Type B pancreatic cell (in vitro differentiated cells): ENCODE data around the gene ATCAY. TPM values are rescaled to one million over a fixed set of nuclear protein-coding genes. Genes with fewer than 3 reads are reported as not detected.

Experiments
- DNase-seq: peaks from one replicate; pipeline ENCODE4 v3.0.0; 2021; ENCODE audit warnings: mixed read lengths; ENCODE audit not compliant: unreplicated experiment; ENCODE audit errors: extremely low spot score
- H3K27ac Mint-ChIP-seq: 2 replicates; pipeline ENCODE4 v1.8.0; 2021; ENCODE audit warnings: mild to moderate bottlenecking, mixed read lengths
- H3K27me3 Mint-ChIP-seq: 2 replicates; pipeline ENCODE4 v1.8.0; 2021; ENCODE audit warnings: mixed read lengths
- H3K36me3 Mint-ChIP-seq: 2 replicates; pipeline ENCODE4 v1.8.0; 2021; ENCODE audit warnings: mixed read lengths
- H3K4me1 Mint-ChIP-seq: one replicate; pipeline ENCODE4 v1.8.0; 2021; ENCODE audit warnings: mixed read lengths; ENCODE audit not compliant: unreplicated experiment
- H3K4me3 Mint-ChIP-seq: 2 replicates; pipeline ENCODE4 v1.8.0; 2021; ENCODE audit warnings: mild to moderate bottlenecking, mixed read lengths
- H3K9me3 Mint-ChIP-seq: 2 replicates; pipeline ENCODE4 v1.8.0; 2021; ENCODE audit warnings: mixed read lengths
- total RNA-seq: library from RNA; stranded (reverse); gene quantifications from 2 replicates; pipeline ENCODE4 v1.2.1, GENCODE V29; 2021; ENCODE audit warnings: low replicate concordance
- TF ChIP-seq, protein P1 (sequence below): fragments of 200-600 bp; sonication (generic); conservative IDR thresholded peaks from 2 replicates; pipeline ENCODE4 v1.5.0; 2021; ENCODE audit warnings: antibody characterized with exemption, mild to moderate bottlenecking

Gene ATCAY
- total RNA-seq, 1 donor from 2014 or later: 3.3 TPM

DNA sequence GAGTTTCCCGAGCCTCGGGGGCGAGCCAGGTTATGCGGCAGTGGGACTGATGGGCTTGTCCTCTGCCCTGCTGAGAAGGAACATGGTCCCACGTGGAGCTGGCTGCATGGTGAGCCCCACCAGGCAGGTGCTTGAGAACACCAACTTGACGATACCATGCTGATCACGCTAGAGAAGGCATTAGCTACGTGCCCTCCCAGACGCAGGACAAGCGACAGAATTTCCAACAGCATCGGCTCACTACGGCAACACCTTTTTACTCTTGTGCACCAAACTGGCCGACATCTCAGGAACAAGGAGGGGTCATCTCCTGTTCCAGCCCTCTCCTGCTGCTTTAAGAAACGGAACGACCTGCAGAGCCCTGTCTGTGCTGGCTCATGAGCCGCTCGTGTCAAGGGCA, 20.0 kb upstream of the ATCAY start:
- Mint-ChIP-seq H3K27ac (no peak overlapping the region), H3K4me3 (no peak overlapping the region), H3K27me3 (peaks cover 3% of the 10 kb centered on the region), H3K36me3 (no peaks in the 10 kb centered on the region), H3K4me1 (no peaks in the 10 kb centered on the region), H3K9me3 (no peaks in the 10 kb centered on the region)
- TF ChIP-seq, protein P1, sequence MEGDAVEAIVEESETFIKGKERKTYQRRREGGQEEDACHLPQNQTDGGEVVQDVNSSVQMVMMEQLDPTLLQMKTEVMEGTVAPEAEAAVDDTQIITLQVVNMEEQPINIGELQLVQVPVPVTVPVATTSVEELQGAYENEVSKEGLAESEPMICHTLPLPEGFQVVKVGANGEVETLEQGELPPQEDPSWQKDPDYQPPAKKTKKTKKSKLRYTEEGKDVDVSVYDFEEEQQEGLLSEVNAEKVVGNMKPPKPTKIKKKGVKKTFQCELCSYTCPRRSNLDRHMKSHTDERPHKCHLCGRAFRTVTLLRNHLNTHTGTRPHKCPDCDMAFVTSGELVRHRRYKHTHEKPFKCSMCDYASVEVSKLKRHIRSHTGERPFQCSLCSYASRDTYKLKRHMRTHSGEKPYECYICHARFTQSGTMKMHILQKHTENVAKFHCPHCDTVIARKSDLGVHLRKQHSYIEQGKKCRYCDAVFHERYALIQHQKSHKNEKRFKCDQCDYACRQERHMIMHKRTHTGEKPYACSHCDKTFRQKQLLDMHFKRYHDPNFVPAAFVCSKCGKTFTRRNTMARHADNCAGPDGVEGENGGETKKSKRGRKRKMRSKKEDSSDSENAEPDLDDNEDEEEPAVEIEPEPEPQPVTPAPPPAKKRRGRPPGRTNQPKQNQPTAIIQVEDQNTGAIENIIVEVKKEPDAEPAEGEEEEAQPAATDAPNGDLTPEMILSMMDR: no peak
- no peak for DNase-seq

DNA sequence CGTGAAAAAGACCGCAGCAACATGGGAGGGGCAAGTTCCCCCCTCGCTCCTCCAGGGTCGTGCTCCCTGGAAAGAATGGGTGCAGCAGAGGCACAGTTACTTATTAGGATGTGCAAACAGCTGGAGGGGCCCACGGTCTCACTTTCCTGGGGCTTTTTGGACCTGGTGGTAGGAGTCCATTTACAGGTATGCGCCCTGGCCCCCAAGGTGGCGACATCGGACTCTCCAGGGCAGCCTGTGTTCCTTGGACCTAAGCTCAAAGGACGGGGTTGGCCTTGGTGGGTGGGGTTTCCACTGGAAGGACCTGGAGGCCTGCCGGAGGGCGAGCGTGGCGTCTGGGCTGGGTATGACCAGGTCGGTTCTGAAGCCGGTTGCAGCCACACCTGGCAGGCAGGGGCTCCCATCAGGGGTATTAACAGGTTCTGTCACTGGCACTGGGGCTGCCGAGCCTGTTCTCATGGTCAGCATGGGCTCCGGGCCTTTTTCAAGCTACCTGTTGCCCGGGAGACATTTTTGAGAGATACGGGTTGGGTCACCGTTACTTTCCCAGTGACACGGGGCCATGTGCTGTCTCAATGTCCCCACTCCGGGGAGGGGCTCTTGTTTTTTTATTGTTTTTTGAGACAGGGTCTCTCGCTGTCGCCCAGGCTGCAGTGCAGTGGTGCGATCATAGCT, 17.5 kb upstream of the ATCAY start:
- no peaks in the 10 kb centered on the region for H3K9me3 Mint-ChIP-seq
- H3K4me1 Mint-ChIP-seq: peaks cover 8% of the 10 kb centered on the region
- H3K27me3 Mint-ChIP-seq: peaks cover 23% of the 10 kb centered on the region
- no peak for DNase-seq
- no peak overlapping the region for H3K4me3 Mint-ChIP-seq
- no peak overlapping the region for H3K27ac Mint-ChIP-seq
- no peaks in the 10 kb centered on the region for H3K36me3 Mint-ChIP-seq
- TF ChIP-seq, protein P1: no peak

DNA sequence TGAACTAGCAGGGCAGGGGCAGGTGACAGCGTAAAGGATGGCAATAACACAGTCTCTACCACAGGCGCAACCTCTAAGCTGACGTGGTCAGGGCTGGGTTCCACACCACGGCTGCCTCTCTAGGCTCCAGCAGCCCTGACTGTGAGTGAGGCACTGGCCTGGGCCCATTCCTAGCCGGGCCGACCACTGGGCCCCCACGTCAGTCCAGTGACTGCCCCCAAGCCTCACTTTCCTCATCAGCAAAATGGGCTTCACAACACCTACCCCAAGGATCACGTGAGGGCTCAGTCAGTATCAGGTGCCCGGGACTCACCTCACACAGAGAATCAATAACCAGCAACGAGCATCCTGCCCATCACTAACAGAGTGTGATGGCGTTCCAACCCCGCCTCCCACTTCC, 16.8 kb upstream of the ATCAY start:
- TF ChIP-seq, protein P1: no peak
- H3K27me3 Mint-ChIP-seq: peaks cover 27% of the 10 kb centered on the region
- peaks cover 8% of the 10 kb centered on the region for H3K4me1 Mint-ChIP-seq
- H3K27ac Mint-ChIP-seq: no peak overlapping the region
- DNase-seq: no peak
- H3K4me3 Mint-ChIP-seq: no peak overlapping the region
- H3K36me3 Mint-ChIP-seq: no peaks in the 10 kb centered on the region
- no peaks in the 10 kb centered on the region for H3K9me3 Mint-ChIP-seq

DNA sequence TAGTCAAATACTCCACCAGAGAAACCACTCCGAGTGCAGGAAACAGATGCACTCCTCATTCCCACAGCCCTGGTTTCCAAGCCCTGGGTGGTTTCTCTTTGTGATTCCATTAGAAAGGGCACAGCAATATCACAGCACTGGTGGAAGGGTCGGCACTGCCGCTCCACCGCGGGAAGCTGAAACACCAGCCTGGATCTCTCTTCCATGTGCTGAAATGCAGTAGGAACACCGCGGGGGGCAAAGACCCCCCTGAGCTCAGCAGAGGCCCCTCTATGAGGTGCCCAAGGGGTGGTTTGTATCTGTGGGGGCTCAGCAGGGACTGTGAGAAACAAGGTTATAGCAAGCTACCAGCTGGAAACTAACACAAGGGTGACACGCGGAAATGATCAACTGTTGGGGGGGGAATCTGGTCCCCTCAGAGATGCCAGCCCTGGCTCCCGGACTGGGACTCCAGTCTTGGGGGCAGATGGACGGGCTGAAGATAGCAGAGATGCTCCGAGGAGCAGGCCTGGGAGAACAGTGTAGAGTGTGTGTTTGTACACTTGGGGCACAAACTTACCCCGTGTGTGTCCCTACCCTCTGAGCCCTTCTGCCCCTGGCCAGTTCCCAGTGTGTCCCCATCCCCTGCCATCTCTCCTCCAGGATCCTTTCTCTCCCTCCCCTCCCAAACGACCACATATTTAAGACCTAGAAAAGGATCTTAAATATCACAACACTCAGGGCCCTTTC, 13.4 kb upstream of the ATCAY start:
- Mint-ChIP-seq H3K27ac (no peak overlapping the region), H3K27me3 (peaks cover 53% of the 10 kb centered on the region), H3K9me3 (no peaks in the 10 kb centered on the region), H3K4me3 (peak overlapping the region; percentile 60), H3K4me1 (peaks cover 8% of the 10 kb centered on the region), H3K36me3 (no peaks in the 10 kb centered on the region)
- TF ChIP-seq, protein P1: no peak
- no peak for DNase-seq

DNA sequence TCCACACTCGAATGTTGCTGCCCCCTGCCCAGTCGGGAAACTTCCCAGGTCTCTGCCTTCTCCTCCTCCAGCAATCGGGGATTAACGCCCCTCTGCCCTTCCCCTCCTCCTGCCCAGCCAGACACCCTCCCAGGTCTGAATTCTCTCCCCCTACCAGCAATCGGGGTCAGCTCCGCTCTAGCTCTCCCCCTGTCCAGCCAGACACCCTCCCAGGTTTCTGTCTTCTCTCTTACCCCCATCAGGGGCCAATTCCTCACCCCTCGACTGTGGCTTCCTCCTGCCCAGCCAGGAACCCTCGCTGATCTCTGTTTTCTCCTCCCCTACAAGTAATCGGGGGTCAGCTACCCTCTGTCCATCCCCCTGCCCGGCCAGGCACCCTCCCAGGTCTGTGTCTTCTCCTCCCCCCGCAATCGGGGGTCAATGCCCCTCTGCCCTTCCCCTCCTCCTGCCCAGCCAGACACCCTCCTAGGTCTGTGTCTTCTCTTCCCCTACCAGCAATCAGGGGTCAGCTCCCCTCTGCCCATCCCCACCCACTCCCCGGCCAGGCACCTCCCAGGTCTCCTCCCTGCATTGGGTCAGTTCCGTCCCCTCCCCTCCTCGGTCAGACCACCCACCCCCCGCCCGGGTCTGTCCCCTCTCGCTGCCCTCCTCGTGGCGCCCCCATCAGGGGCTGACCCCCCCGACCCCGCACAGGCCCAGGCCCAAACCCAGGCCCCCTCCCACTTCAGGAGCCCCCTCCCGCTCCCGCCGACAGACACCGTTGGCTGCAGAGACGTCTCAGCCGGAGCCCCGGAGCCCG, 12.3 kb upstream of the ATCAY start:
- H3K27ac Mint-ChIP-seq: no peak overlapping the region
- DNase-seq: no peak

More for the DNA sequence above, 12.3 kb upstream of the ATCAY start:
- Mint-ChIP-seq H3K4me1 (peaks cover 8% of the 10 kb centered on the region), H3K27me3 (peaks cover 57% of the 10 kb centered on the region), H3K36me3 (no peaks in the 10 kb centered on the region), H3K4me3 (peak overlapping the region; percentile 67), H3K9me3 (no peaks in the 10 kb centered on the region)
- TF ChIP-seq, protein P1: no peak
